Left ventricle myocardium superior (tissue), 1 donor: ENCODE data around the gene MLC1. TPM values are rescaled to one million over a fixed set of nuclear protein-coding genes. Genes with fewer than 3 reads are reported as not detected.
A peak's percentile ranks its signal among the peaks of the same experiment; 100 is the strongest.

Experiments
- ATAC-seq: fragments of 200-7000 bp; cut with Tn5 transposase; one replicate; pipeline ENCODE4 v1.9.1; 2020; ENCODE audit warnings: mild to moderate bottlenecking, moderate library complexity
- DNase-seq: peaks from one replicate; pipeline ENCODE4 v3.0.0-alpha.2; 2020
- intact Hi-C: fragments of 100-400 bp; cut with micrococcal nuclease; formaldehyde crosslinking; loops from one replicate; pipeline ENCODE4 v1.11.0; 2022
- total RNA-seq: library from RNA; stranded (reverse); fragmentation: NEBNext Ultra II Directional; extraction: Animal tissue kit (Norgen Biotek cat#: 25700); gene quantifications from one replicate; pipeline ENCODE4 v1.2.1, GENCODE V29; 2021
- donor health status: DM: no; HTN: yes; CAD: no; lungs with severe emphysema.

MLC1 gene
- total RNA-seq, 1 donor from 2014 or later, result 0.10 TPM

DNA sequence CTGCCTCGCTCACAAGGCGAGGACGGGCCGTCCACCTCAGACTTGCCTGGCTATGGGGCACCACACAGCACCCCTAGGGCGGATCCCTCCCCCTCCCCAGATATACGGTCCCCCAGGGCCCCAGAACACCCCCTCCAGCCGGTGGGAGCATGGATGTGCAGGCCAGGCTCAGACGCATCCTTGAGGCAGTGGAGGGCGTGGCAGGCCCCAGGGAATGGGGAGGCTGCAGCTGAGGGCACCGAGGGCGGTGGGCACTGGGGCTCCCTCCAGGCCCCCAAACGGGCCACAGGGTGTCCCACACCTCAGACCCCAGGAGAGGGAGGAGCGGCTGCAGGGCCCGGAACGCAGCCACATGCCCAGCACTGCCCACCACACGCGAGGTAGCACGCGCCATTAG is 39.2 kb downstream of the MLC1 start:
- intact Hi-C loops, result no loop called here
- no peak for ATAC-seq

DNA sequence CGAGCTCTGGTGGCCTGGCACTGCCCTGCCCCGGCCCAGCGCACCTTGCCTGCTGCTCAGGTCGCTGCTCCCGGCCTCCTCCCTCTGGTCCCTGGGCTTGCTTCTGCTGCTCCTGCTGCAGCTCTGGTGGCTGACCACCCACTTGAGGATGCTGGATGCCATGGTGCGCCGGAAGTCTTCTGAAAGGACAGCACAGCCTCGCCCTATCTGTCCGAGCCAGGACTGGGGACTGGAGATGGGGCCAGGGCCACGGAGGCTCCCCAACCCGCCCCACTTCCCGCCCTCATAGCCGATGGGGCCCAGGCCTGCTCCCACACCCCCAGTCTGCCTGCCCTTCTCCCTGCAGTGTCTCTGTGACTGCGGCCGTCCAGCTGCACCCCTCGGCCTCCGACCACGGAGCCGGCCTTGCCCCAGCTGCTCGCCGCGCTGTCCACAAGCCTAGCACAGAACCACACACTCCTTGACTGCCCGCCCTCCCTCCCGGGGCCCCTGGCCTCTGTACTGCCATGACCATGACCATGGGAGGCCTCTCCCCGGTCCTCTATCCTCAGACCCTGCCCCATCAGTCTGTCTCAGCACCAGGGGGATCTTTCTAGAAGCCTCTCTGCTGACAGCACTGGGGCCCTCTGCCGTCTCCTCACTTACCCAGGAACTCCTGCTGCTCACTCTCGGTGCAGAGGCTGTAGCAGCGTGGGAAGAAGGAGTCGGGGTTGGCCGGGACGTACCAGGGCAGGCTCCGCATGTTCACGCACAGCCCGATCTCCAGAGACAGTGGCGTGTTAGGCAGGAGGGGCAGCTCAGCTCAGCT is 39.8 kb downstream of the MLC1 start:
- ATAC-seq (no peak), DNase-seq (no peak)
- intact Hi-C loops, result no loop called here

More for the DNA sequence above, 39.2 kb downstream of the MLC1 start:
- no peak for DNase-seq

DNA sequence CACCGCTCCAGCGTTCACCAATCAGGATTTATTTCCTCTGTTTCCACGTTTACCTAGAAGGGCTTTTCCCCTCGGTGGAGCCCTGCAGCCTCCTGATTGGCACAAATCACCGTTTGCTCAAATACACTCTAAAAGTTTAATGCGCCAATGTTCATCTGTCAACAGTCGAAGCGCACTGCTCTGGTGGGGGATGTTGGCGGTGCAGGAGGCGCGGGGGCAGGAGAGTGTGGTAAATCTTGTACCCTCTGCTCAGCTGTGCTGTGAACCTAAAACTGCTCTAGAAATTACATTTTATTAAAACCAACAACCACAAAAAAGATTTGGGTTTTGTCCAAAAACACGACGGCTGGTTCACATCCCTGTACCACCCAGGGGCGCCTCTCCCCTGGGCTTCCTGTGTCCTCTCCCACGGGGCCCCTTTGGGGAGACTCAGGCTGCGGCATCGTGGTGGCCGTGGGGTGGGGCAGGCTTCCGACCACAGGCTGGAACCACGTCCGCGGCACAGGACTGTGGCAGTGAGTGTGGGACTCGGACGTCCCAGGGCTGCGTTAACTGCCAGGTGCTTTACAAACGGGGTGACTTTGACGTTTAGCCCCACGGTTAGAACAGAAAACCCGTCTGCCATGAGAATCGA is 40.6 kb downstream of the MLC1 start:
- intact Hi-C loops, result no loop called here
- DNase-seq, result no peak
- no peak for ATAC-seq

DNA sequence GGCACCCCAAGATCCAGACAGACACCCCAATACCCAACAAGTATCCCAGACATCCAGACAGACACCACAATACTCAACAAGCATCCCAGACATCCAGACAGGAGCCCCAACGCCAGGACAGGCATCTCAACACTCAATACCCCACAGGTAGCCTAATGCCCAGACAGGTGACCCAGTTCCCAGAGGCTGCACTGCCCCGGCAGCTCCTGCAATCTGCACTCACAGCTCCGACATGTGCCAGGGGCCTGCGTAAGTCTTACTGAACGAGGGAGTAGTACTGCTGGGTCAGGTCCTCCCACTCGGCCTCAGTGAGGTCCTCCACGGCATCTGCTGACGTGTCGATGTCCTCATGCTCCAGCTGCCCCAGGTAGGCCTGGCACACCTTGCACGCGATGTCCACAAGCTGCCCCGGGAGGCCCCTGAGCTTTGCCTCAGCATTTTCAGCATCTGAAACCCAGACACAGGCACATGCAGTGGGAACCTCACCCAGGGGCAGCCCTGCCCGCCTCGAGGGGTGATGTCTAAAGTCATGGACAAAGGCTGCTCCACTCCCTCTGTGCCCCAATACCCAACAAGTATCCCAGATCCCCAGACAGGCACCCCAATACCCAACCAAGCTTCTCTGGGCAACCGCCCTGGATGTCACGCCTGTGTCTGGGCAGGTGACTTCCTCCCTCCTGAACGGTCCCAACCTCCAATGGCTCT is 43.7 kb downstream of the MLC1 start:
- intact Hi-C loops, result no loop called here
- no peak for DNase-seq

DNA sequence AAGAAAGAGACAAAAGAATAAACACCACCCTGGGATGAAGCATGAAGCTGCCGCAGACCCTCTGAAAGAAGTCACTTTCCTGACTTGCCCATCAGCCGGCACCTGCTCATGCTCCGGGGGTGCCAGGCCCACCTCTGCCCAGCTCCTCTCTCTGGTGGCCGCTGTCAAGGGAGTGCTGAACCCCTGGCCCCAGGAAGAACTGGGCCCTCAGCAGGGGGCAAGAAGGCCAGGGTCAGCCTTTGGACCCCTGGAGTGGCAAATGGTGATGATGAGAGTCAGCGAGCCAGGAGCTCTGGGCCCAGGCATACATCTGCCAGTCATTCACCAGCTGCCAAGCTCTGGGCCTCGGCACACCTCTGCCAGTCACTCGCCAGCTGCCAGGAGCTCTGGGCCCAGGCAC is 44.5 kb downstream of the MLC1 start:
- ATAC-seq, result no peak
- intact Hi-C loops, result no loop called here
- DNase-seq, result no peak

More for the DNA sequence above, 43.7 kb downstream of the MLC1 start:
- no peak for ATAC-seq

DNA sequence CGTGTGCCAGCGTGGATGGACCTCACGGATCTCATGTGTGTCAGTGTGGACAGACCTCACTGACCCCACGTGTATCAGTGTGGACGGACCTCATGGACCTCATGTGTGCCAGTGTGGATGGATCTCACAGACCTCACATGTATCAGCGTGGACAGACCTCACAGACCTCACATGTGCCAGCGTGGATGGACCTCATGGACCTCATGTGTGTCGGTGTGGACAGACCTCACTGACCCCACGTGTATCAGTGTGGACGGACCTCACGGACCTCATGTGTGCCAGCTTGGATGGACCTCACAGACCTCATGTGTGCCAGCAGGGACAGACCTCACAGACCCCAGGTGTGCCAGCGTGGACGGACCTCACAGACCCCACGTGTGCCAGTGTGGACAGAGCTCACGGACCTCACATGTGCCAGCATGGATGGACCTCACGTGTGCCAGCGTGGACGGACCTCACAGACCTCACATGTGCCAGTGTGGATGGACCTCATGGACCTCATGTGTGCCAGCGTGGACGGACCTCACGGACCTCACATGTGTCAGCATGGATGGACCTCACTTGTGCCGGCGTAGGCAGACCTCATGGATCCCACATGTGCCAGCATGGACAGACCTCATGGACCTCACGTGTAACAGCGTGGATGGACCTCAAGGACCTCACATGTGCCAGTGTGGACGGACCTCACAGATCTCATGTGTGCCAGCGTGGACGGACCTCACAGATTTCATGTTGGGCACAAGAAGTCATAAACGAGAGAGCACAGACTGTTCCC is 45.4 kb downstream of the MLC1 start:
- no peak for DNase-seq
- intact Hi-C loops, result loop anchor here (10.0 kb wide), 1 partner anchor 115 kb away; no protein-coding TSS in a partner anchor

DNA sequence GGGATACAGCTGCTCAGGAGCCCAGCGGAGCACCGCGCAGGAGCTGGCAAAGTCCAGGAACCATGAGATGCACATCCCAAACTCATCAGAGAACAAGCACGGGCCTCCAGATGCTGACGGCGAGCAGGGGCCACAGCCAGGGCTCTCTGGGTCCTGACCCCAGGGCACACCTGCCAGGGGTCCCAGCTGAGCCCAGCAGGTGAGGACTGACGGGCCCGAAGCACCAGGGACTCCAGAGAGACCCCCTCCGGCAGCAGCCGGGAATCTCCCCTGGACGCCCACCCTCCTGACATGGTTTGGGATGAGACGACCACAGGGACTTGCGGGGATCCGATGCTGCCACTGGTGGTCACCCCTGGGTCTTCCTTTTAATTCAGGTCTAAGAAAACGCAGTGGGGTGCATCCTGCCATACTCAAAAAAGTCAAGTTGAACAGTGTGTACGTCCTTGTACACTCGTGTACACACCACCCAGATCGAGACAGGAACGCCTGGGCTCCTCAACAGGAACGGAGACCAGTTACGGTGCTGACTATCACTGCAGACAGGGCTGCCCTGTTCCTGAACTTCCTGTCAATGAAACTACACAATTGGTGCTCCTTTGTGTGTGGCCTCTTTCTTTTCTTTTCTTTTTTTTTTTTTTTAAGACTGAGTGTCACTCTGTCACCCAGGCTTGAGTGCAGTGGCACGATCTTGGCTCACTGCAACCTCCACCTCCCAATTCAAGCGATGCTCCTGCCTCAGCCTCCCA is 49.1 kb downstream of the MLC1 start:
- intact Hi-C loops, result loop anchor here (10.0 kb wide), 1 partner anchor 111 kb away; no protein-coding TSS in a partner anchor
- no peak for DNase-seq
- ATAC-seq, result no peak

More for the DNA sequence above, 45.4 kb downstream of the MLC1 start:
- no peak for ATAC-seq

DNA sequence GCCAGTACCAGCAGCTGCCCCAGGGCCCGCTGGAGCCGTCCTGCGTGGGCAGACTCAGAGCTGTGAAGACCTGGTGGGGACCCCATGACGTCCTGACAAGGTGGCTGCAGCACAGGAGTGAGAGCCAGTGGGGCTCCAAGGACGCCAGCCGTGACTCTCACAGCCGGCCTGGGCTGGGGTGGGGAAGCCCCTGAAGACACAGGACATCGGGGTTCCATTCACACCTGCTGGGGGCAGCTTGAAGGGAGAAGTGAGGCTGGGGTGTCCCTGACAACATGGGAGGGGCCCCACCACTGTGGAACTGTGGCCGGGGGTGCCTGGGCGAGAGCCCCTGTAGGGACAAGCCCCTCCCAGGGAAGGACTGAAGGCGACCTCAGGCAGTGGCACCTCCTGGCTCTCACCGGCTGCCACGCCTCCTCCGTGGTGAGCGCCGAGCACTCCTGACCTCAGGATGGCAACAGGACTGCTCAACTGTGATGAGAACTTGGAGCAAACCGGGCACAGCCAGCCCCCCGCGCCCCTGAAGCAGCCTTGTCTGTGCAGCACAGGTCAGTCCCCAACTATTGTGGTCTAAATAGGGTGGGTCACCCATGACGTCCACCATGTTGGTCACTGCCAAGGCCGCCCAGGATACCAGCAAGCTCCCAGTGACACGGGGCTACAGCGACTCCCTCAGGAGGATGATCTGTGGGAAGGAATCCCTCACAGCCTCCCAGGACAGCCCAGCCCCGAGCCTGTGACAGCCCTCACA is 49.9 kb downstream of the MLC1 start:
- no peak for ATAC-seq
- no peak for DNase-seq
- intact Hi-C loops, result loop anchor here (10.0 kb wide), 1 partner anchor 111 kb away; no protein-coding TSS in a partner anchor

DNA sequence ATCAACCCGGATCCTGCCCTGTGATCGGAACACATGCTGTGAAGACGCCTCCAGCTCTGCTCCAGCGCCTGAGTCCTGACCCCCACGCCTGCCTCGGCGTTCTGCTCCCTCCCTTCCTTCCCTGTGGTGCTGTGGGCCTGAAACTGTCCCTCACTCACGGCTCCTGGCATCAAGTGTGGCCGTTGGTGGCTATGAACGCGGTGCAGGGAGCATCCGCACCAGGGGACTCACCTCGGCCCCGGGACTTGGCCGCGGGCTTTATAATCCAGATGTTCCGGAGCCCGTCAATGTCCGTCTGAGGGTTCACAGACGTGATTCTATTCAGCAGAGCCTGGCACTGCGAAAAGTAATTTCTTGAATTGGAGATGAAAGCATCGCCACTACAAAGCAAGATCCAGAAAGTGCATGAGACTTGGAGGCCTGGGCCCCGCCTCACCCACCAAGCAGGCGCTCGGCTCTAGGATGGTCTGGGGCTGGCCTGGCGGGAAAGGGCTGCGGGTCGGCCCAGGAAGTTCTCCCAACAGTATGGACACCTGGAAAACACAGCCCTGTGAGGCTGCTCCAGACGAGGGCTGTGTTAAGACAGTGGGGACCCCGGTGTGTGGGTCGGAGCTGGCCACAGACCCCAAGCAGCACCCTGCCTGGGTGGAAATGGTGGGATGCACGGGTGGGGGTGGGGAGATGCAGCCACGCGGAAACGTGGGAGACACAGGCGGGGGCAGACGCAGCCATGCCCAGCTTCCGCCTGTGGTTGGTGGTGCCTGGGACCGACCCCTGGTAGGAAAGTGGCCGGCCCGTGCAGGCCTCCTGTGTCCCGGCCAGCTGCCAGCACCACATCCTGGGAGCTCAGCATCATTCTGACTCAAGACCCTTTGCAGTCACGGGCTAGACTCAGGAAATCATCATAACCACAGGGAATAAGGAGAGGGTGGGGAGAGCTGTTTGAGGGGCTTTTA is 50.8 kb downstream of the MLC1 start:
- no peak for DNase-seq
- intact Hi-C loops, result loop anchor here (10.0 kb wide), 1 partner anchor 110 kb away; no protein-coding TSS in a partner anchor
- no peak for ATAC-seq

DNA sequence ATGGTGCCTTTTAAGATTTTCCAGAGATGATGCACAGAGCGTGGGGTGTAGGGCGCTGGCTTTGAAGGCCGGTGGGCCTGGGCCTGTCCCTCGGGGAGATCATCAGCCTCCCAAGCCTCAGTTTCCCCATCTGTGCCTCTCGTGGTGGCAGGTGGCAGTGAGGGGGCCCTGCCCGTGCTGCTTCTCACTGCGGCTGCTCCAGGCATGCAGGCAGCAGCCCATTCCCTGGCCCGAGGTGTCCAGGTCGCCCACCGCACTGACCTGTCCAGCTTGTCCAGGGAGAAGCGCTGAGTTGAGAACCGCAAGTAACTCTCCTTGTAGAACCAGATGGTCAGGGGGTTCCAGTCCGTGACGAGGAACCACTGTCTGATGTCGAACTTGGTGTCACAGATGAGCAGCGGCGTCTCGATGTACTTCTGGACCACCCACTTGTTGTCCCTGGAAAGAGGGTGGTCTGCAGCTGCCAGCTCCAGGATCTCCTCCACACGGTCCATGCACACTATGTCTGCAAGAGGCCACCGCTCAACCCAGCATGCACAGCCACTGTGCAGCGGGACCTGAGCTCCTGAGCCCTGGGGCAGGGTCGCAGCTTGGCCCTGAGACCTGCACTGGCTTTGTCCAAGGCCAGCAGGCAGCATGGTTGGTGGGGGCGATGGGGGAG is 52.2 kb downstream of the MLC1 start:
- DNase-seq (no peak), ATAC-seq (no peak)
- intact Hi-C loops, result loop anchor here (10.0 kb wide), 1 partner anchor 108 kb away; no protein-coding TSS in a partner anchor

DNA sequence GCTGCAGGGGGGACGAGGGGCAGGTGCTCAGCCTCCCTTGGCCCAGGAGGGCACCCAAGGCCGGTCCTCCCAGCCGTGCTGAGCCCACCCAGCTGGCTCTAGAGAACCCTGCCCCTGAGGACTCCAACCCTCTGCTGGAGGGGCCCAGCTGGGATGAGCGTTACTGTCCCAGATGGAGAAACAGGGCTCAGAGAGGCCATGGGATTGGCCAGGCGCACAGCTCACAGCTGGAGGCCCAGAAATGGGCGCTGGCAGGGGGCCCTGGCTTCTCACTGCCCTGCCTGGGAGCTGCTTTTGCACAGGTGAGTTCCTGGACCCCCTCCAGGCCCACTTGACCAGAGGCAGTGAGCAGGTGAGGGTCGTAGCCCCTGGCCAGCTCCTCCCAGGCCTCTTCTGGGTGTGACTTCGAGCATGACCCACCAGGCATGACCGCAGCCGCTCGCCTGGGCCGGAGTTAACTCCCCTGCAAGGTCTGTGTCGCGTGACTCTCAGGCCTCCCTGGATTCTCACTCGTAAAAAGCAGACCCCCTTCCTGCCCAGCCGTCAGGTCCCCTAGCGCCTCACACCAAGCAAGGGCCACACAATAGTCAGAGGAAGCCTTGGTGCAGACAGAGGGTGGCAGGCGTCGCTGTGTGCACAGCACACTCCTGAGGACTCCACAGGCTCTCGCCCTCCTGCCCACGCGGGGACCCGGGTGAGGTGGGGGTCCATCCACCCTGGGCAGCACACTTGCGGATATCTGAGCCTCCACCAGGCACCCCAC is 52.9 kb downstream of the MLC1 start:
- intact Hi-C loops, result loop anchor here (10.0 kb wide), 1 partner anchor 107 kb away; no protein-coding TSS in a partner anchor
- DNase-seq, result no peak
- no peak for ATAC-seq

DNA sequence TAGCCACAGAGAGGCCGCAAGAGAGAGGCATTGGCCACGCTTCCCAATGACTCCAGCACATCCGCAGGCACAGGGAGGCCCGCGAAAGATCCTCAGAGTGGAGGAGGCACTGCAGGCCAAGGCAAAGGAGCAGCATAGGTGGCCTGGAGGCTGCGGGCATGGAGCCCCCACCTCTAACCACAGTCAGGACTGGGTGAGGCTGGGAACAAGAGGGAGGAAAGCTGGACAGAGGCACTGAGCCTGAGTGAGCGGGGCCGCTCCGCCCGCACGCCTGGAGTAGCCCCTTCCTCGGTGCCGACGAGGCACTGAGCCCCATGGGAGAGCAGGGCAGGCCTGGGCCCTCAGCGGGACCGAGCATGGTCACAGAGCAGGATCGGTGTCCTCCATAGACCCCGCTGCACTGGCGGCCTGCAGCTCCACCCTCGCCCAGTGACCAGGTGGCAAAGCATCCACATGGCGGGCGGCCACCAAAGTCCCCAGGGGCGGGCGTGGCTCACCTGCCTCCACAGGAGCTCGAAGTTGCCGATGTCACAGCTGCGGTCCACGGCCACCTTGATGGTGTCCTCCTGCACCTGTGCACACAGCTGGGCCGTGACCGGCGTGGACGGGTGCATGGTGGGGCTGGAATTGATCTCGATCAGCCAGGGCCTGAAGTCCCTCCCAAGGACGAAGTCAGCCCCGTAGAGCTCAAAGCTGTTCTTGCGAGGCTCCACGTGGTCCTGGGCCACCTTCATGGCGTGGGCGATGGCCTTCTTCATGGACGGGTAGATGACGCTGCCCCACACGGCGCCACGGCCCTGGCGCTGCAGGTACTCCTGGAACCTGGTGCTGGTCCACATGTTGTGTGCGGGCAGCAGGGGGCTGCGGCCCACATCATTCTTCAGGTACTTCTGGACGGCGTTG is 53.8 kb downstream of the MLC1 start:
- intact Hi-C loops, result loop anchor here (10.0 kb wide), 1 partner anchor 107 kb away; no protein-coding TSS in a partner anchor
- no peak for DNase-seq

DNA sequence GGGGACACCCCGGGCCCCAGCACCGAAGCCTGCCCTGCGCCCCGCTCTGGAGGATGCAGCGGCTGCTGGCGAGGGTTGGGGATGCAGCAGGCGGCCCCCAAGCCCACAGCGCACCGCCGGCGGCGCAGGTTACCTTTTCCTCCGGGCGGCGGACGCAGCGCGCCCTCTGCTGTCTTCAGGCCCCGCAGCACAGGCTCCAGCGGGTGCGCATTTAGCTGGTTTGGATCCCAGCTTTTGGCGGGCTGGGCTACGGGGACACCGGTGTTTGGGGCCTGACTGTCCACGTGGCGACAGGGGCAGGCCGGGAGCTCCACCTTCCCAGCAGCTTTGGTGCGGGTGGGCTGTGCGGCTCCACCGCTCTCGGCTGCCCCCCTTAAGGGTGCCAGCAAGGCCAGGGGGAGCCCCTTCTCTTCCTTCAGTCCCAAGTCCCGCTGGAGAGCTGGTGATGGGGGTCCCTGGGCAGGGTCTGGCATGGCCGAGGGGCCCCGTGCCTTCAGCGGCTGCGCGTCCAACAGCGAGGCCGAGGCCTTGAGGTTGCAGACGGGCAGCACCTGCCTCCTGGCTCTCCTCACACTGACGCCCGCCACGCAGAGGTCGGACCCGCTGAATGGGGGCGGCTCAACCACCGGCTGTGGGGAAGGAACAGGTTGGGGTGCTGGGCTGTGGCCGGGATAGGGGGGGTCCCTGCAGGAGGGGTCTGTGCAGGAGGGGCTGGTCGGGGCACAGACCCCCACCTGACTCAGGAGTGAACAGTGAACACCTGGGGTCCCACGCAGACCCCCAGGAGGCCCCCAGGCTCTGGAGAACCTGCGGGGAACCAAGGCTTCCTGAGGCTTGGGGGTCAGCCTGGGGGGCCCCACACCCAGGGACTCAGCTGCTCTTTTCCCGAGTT is 54.7 kb downstream of the MLC1 start:
- intact Hi-C loops, result loop anchor here (10.0 kb wide), 1 partner anchor 106 kb away; no protein-coding TSS in a partner anchor
- DNase-seq, result peak; percentile 86
- peak; percentile 93 for ATAC-seq

More for the DNA sequence above, 53.8 kb downstream of the MLC1 start:
- ATAC-seq, result no peak
